ENCODE measurements around the gene LONP2. TPM values are rescaled to one million over a fixed set of nuclear protein-coding genes. Genes with fewer than 3 reads are reported as not detected.

Gene LONP2
- total and polyA plus RNA-seq, 2 of the 13 experiments (the other 11 are each of a cell fraction or from before 2014, with no cell fraction given): 39.2 to 63.3 TPM

- TF ChIP-seq REST (IDR thresholded peaks at IDR 0.05; ENCODE audit: borderline replicate concordance in 1 of 2, low read depth in 1 of 2, low read length in 2 of 2) (peak in 1 of 2 experiments; percentile 24; a peak in 1 of 4 replicates), ZNF619 (CRISPR knock-in tag; IDR thresholded peaks at IDR 0.05) (no peak), KLF9 (CRISPR knock-in tag; IDR thresholded peaks at IDR 0.05; ENCODE audit: low read depth) (0 out of 2 replicates have a peak, but pooled peaks have one; percentile 66), GZF1 (CRISPR knock-in tag; IDR thresholded peaks at IDR 0.05) (no peak), KDM6A (CRISPR knock-in tag; IDR thresholded peaks at IDR 0.05; ENCODE audit: low read depth) (no peak), SMYD3 (CRISPR knock-in tag; IDR thresholded peaks at IDR 0.05) (no peak; the same call in 1 of the 2 replicates), ZNF431 (CRISPR knock-in tag; IDR thresholded peaks at IDR 0.05; ENCODE audit: borderline replicate concordance, low read depth) (peak; percentile 71; the same call in 1 of the 2 replicates), NAIF1 (CRISPR knock-in tag; IDR thresholded peaks at IDR 0.05; ENCODE audit: borderline replicate concordance) (peak; percentile 59; the same call in 1 of the 2 replicates), MXD3 (CRISPR knock-in tag; IDR thresholded peaks at IDR 0.05) (peak; percentile 84; the same call in 1 of the 2 replicates), GFI1 (CRISPR knock-in tag; IDR thresholded peaks at IDR 0.05; ENCODE audit: borderline replicate concordance) (no peak), SOX5 (CRISPR knock-in tag; IDR thresholded peaks at IDR 0.05; ENCODE audit: borderline replicate concordance) (0 out of 2 replicates have a peak, but pooled peaks have one; percentile 26), SIN3B (IDR thresholded peaks at IDR 0.05; ENCODE audit: low read length) (no peak), MED1 (CRISPR knock-in tag; IDR thresholded peaks at IDR 0.05) (peak; percentile 59), SMARCC2 (IDR thresholded peaks at IDR 0.05) (no peak), NCOR1 (IDR thresholded peaks at IDR 0.05; ENCODE audit: borderline replicate concordance, low read length) (no peak), ZNF44 (CRISPR knock-in tag; IDR thresholded peaks at IDR 0.05) (no peak)
- TF ChIP-seq, protein P1, sequence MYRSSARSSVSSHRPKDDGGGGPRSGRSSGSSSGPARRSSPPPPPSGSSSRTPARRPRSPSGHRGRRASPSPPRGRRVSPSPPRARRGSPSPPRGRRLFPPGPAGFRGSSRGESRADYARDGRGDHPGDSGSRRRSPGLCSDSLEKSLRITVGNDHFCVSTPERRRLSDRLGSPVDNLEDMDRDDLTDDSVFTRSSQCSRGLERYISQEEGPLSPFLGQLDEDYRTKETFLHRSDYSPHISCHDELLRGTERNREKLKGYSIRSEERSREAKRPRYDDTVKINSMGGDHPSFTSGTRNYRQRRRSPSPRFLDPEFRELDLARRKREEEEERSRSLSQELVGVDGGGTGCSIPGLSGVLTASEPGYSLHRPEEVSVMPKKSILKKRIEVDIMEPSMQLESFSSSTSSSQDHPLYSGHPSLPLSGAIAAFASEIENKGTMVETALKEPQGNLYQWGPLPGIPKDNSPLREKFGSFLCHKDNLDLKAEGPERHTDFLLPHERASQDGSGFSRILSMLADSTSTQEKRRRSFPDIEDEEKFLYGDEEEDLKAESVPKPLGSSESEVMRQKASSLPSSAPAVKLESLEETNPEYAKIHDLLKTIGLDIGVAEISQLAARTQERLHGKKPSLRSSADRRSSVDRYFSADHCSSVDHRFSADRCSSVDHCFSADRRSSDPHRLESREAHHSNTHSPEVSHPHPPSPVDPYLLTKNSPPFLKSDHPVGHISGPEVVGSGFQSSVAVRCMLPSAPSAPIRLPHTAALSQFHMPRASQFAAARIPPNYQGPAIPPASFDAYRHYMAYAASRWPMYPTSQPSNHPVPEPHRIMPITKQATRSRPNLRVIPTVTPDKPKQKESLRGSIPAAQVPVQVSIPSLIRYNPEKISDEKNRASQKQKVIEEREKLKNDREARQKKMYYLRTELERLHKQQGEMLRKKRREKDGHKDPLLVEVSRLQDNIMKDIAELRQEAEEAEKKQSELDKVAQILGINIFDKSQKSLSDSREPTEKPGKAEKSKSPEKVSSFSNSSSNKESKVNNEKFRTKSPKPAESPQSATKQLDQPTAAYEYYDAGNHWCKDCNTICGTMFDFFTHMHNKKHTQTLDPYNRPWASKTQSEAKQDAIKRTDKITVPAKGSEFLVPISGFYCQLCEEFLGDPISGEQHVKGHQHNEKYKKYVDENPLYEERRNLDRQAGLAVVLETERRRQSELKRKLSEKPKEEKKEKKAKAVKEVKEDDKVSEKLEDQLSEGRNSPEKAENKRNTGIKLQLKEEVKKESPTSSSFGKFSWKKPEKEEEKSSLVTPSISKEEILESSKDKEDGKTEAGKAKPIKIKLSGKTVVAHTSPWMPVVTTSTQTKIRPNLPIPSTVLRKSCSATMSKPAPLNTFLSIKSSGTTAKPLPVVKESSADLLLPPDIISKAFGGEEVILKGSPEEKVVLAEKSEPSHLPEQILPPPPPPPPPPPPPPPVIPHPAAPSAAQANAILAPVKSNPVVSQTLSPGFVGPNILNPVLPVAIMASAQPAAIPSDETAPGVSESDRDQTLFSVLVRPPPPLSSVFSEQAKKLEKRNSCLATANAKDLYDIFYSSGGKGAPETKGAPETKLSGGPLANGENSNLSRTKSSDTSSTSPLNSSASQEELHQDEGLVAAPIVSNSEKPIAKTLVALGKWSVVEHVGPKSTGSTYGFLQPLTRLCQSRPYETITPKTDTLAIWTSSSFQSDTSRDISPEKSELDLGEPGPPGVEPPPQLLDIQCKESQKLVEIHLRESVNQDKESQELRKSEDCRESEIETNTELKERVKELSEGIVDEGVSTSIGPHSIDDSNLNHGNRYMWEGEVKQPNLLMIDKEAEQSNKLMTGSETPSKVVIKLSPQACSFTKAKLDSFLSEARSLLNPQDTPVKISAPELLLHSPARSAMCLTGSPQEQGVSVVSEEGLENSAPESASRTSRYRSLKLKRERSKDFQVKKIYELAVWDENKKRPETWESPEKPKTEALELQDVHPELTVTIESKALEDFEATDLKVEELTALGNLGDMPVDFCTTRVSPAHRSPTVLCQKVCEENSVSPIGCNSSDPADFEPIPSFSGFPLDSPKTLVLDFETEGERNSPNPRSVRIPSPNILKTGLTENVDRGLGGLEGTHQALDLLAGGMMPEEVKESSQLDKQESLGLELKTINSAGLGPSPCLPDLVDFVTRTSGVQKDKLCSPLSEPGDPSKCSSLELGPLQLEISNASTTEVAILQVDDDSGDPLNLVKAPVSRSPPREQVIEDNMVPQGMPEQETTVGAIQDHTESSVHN (CRISPR knock-in tag; IDR thresholded peaks at IDR 0.05): no peak; the same call in 1 of the 2 replicates
Observed at GRCh38 chr16:48385253-48386150, 141.4 kb downstream of the LONP2 start, which contains the start of gene SIAH1 (continued).
